HCT116 (cell line): ENCODE measurements around the gene KRT14. TPM values are rescaled to one million over a fixed set of nuclear protein-coding genes. Genes with fewer than 3 reads are reported as not detected.

ENCODE experiments used
- ATAC-seq: fragments of 200-7000 bp; cut with Tn5 transposase; 2 replicates; pipeline ENCODE4 v1.9.1; 2020; ENCODE audit warnings: mild to moderate bottlenecking, moderate library complexity
- BruUV-seq: library from RNA; stranded (reverse); fragments of 400-500 nt; replicated peaks from 2 replicates; lab custom pipeline; 2021; lab: Mats Ljungman, UMichigan
- CTCF ChIA-PET: fragments of 300-600 bp; sonication (Branson Sonifier 250); formaldehyde crosslinking; loops from one replicate; lab custom pipeline; 2021; ENCODE audit warnings: antibody characterized with exemption; lab: Charles Lee
- POLR2A ChIA-PET: fragments of 300-600, 350-600 bp; sonication (Branson Sonifier 250); formaldehyde crosslinking; loops from one replicate; lab custom pipeline; 2021; ENCODE audit warnings: antibody characterized with exemption; lab: Charles Lee
- RAD21 ChIA-PET, 2 experiments: fragments of 300-600 bp; sonication (Branson Sonifier 250); formaldehyde crosslinking; loops; one replicate each; lab custom pipeline; 2023; ENCODE audit warnings: low total read pairs in 2 of 2; ENCODE audit not compliant: uncharacterized antibody in 2 of 2, unreplicated experiment in 2 of 2, low non-redundant PET in 1 of 2; lab: Charles Lee
- DNase-seq: peaks from one replicate; pipeline ENCODE4 v3.0.0-alpha.2; 2010; ENCODE audit warnings: low read depth, low spot score
- H2AFZ ChIP-seq: fragments of 200-600 bp; shearing (Covaris generic), sonication (generic); 2 replicates; pipeline ENCODE4 v1.6.1; 2017; ENCODE audit warnings: low read depth, mixed run types, mixed read lengths, antibody characterized with exemption, low read length; ENCODE audit not compliant: poor library complexity, severe bottlenecking
- H3K27ac ChIP-seq: 2 replicates; pipeline ENCODE4 v1.5.1; 2012; ENCODE audit warnings: low read depth, low read length
- H3K27me3 ChIP-seq: fragments of 200-600 bp; sonication (generic); 2 replicates; pipeline ENCODE4 v1.6.1; 2016; ENCODE audit warnings: mixed run types, low read length, mixed read lengths; ENCODE audit not compliant: insufficient read depth
- H3K36me3 ChIP-seq, 2 experiments: fragments of 200-500 bp in 1 of 2; fragments of 200-600 bp in 1 of 2; sonication (Bioruptor generic) in 1 of 2; sonication (generic) in 1 of 2; 2 replicates each; pipeline versions ENCODE4 v1.5.1 to v1.6.1; 2014 to 2016; ENCODE audit warnings: low read length in 2 of 2, inconsistent platforms in 1 of 2, mixed read lengths in 1 of 2, mixed run types in 1 of 2; ENCODE audit not compliant: insufficient read depth in 2 of 2, control insufficient read depth in 1 of 2
- H3K4me1 ChIP-seq, 2 experiments: fragments of 200-600 bp in 1 of 2; sonication (generic) in 1 of 2; 2 replicates each; pipeline versions ENCODE4 v1.5.1 to v1.6.1; 2012 to 2017; ENCODE audit warnings: low read length in 2 of 2, inconsistent platforms in 1 of 2, mild to moderate bottlenecking in 1 of 2, mixed read lengths in 1 of 2, mixed run types in 1 of 2, moderate library complexity in 1 of 2; ENCODE audit not compliant: insufficient read depth in 2 of 2, control insufficient read depth in 1 of 2
- H3K4me2 ChIP-seq: fragments of 200-600 bp; sonication (generic); 2 replicates; pipeline ENCODE4 v1.6.1; 2017; ENCODE audit warnings: mixed run types, low read length, mixed read lengths
- H3K4me3 ChIP-seq, 2 experiments: fragments of 200-600 bp in 1 of 2; sonication (generic) in 1 of 2; replicated peaks in 1 of 2; 2 replicates each; pipeline ENCODE4 v1.5.1; 2011 to 2016; ENCODE audit warnings: low read length in 2 of 2, control low read depth in 1 of 2, low read depth in 1 of 2, mild to moderate bottlenecking in 1 of 2, mixed read lengths in 1 of 2, mixed run types in 1 of 2
- H3K79me2 ChIP-seq: fragments of 200-600 bp; sonication (generic); 2 replicates; pipeline ENCODE4 v1.6.1; 2017; ENCODE audit warnings: mild to moderate bottlenecking, mixed run types, low read length, moderate library complexity, mixed read lengths; ENCODE audit not compliant: insufficient read depth
- H3K9ac ChIP-seq: fragments of 200-600 bp; sonication (generic); 2 replicates; pipeline ENCODE4 v1.6.1; 2016; ENCODE audit warnings: low read length, mixed read lengths
- H3K9me2 ChIP-seq: fragments of 200-600 bp; sonication (generic), shearing (Covaris generic); 2 replicates; pipeline ENCODE4 v1.6.1; 2017; ENCODE audit warnings: mixed run types, mild to moderate bottlenecking, moderate library complexity; ENCODE audit not compliant: insufficient read depth
- H3K9me3 ChIP-seq, 2 experiments: fragments of 200-500 bp in 1 of 2; fragments of 200-600 bp in 1 of 2; sonication (Bioruptor generic) in 1 of 2; sonication (generic) in 1 of 2; 2 replicates each; pipeline ENCODE4 v1.6.1; 2014 to 2017; ENCODE audit warnings: low read length in 2 of 2, mixed read lengths in 2 of 2, inconsistent platforms in 1 of 2, low read depth in 1 of 2, mild to moderate bottlenecking in 1 of 2, mixed run types in 1 of 2, moderate library complexity in 1 of 2; ENCODE audit not compliant: control insufficient read depth in 1 of 2, insufficient read depth in 1 of 2
- H4K20me1 ChIP-seq: fragments of 200-600 bp; sonication (generic), shearing (Covaris generic); 2 replicates; pipeline ENCODE4 v1.6.1; 2017; ENCODE audit warnings: mixed run types, mild to moderate bottlenecking, moderate library complexity; ENCODE audit not compliant: insufficient read depth
- CEBPB ChIP-seq: IDR thresholded peaks from 2 replicates; pipeline ENCODE4 v1.6.1; 2012; ENCODE audit warnings: low read depth
- CTCF ChIP-seq, 3 experiments: fragments of 200-600 bp in 1 of 3; sonication (generic) in 1 of 3; IDR thresholded peaks in 2 of 3; conservative IDR thresholded peaks in 1 of 3; 2 replicates each; pipeline ENCODE4 v1.5.1; 2012 to 2017; ENCODE audit warnings: low read depth in 2 of 3, low read length in 2 of 3, antibody characterized with exemption in 1 of 3, borderline replicate concordance in 1 of 3, control low read depth in 1 of 3, mild to moderate bottlenecking in 1 of 3, mixed read lengths in 1 of 3, mixed run types in 1 of 3, moderate library complexity in 1 of 3; ENCODE audit not compliant: insufficient read depth in 1 of 3
- EGR1 ChIP-seq: IDR thresholded peaks from 2 replicates; pipeline ENCODE4 v1.6.1; 2012; ENCODE audit warnings: low read depth
- ELF1 ChIP-seq: IDR thresholded peaks from 2 replicates; pipeline ENCODE4 v1.6.1; 2012; ENCODE audit warnings: low read depth, borderline replicate concordance
- MAX ChIP-seq: IDR thresholded peaks from 2 replicates; pipeline ENCODE4 v1.6.1; 2012
- SP1 ChIP-seq: IDR thresholded peaks from 2 replicates; pipeline ENCODE4 v1.6.1; 2012; ENCODE audit warnings: low read depth
- intact Hi-C: fragments of 100-400 bp; cut with micrococcal nuclease; formaldehyde crosslinking; loops from 2 replicates; pipeline ENCODE4 v1.10.0; 2022
- total RNA-seq: library from RNA; stranded (reverse); gene quantifications from one replicate; pipeline ENCODE4 v1.2.1, GENCODE V29; 2021; ENCODE audit not compliant: unreplicated experiment
- TF ChIP-seq, protein P1 (sequence below): IDR thresholded peaks from 2 replicates; pipeline ENCODE4 v1.6.1; 2011; ENCODE audit warnings: mild to moderate bottlenecking, low read length, moderate library complexity; ENCODE audit not compliant: insufficient replicate concordance; ENCODE audit errors: extremely low read depth

The KRT14 gene
- total RNA-seq, 1 experiment from 2014 or later, result not detected

- POLR2A ChIA-PET, result no interaction called here
- H3K9me2 ChIP-seq, result no peaks in the 10 kb centered on the region
- no TSS peak for BruUV-seq
- ATAC-seq, result no peak
- H3K4me1 ChIP-seq, result peaks cover 22 to 49% of the 10 kb centered on the region in 2 experiments
- CTCF ChIA-PET, result interaction anchor here (0.8 to 1.0 kb wide), 3 partner anchors 65 to 82 kb away, joined by 3 to 4 read pairs (median 3); no protein-coding TSS in a partner anchor
- no peak overlapping the region for H3K4me3 ChIP-seq
- H3K79me2 ChIP-seq, result no peaks in the 10 kb centered on the region
- no peaks in the 10 kb centered on the region for H3K9me3 ChIP-seq
- intact Hi-C loops, result no loop called here
- TF ChIP-seq MAX (no peak), ELF1 (no peak), SP1 (no peak), CTCF (IDR thresholded peaks at IDR 0.05 in 2 of 3, conservative IDR thresholded peaks at IDR 0.05 in 1 of 3; ENCODE audit: borderline replicate concordance in 1 of 3, insufficient read depth in 1 of 3, low read depth in 2 of 3, low read length in 2 of 3) (no peak), CEBPB (no peak), EGR1 (no peak)
- TF ChIP-seq, protein P1, sequence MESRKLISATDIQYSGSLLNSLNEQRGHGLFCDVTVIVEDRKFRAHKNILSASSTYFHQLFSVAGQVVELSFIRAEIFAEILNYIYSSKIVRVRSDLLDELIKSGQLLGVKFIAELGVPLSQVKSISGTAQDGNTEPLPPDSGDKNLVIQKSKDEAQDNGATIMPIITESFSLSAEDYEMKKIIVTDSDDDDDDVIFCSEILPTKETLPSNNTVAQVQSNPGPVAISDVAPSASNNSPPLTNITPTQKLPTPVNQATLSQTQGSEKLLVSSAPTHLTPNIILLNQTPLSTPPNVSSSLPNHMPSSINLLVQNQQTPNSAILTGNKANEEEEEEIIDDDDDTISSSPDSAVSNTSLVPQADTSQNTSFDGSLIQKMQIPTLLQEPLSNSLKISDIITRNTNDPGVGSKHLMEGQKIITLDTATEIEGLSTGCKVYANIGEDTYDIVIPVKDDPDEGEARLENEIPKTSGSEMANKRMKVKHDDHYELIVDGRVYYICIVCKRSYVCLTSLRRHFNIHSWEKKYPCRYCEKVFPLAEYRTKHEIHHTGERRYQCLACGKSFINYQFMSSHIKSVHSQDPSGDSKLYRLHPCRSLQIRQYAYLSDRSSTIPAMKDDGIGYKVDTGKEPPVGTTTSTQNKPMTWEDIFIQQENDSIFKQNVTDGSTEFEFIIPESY, result no peak
- no peak overlapping the region for H3K27ac ChIP-seq
- no peak overlapping the region for H2AFZ ChIP-seq
- no peak for DNase-seq
- peak overlapping the region; percentile 84 for H3K4me2 ChIP-seq
- no peak overlapping the region for H3K9ac ChIP-seq
- no peaks in the 10 kb centered on the region for H3K27me3 ChIP-seq
- H4K20me1 ChIP-seq, result no peaks in the 10 kb centered on the region
- no peaks in the 10 kb centered on the region for H3K36me3 ChIP-seq
- RAD21 ChIA-PET, result interaction anchor here in 1 of 2 experiments (0.8 kb wide), 1 partner anchor 68 kb away, joined by 4 read pairs; no protein-coding TSS in a partner anchor
These were observed 5.9 kb downstream of the KRT14 start for GRCh38 chr17:41580687-41581365.
